Hindlimb muscle (tissue), 1 donor: Measurements from ENCODE around the gene SUSD2. TPM values are rescaled to one million over a fixed set of nuclear protein-coding genes. Genes with fewer than 3 reads are reported as not detected.
"Not testable (repeated sequence)": the region's sequence is repeated elsewhere in the genome, so short reads cannot be mapped to it uniquely, and the experiment has no call there.

ENCODE experiments used
- DNase-seq: peaks from one replicate; pipeline ENCODE4 v3.0.0-alpha.2; 2013
- polyA plus RNA-seq: library from polyadenylated mRNA; unstranded; fragments of 120-200 nt; gene quantifications from one replicate; pipeline ENCODE4 v1.2.1, GENCODE V29; 2013; ENCODE audit not compliant: insufficient read length

The SUSD2 gene
- polyA plus RNA-seq, 1 donor, result 0.85 TPM

- no peak for DNase-seq
These were observed 33.4 kb downstream of the SUSD2 start for GRCh38 chr22:24214467-24215285.

- DNase-seq, result no peak
These were observed 35.4 kb downstream of the SUSD2 start for GRCh38 chr22:24216541-24217209.

DNA sequence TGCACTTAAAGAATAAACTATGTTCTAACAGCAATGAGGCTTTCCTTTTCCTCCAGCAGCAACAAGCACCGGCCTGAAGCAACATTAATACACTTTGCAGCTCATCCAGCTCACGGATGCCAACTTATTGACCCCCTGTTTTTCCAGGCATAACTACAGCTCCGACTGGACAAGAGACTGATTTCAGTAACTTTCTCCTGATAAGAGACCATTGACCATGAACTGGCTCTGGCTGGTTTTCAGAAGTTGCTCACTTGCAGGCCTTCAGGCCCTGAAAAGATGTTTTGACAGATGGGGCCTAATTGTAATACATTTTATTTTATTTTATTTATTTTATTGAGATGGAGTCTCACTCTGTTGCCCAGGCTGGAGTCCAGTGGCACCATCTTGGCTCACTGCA is 36.1 kb downstream of the SUSD2 start:
- DNase-seq, result no peak

DNA sequence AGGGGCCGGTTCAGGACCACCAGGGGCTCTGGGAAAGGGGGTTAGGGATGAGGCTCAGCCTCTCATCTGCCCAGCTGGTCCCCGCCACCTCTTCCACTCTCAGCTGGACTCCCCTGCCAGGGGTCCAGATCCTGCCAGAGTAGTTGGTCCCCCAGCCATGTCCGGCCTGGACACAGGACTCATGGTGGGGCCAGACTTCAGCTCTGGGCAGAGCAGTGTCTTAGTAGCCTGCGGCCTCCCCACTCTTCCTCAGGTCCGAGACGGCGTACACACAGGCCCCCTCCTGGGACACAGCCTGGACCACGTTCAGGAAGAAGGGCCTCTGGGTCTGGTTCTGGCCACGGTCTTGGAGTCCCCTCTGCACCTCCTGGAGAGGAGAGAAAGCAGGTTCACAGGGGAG is 38.5 kb downstream of the SUSD2 start:
- no peak for DNase-seq

- DNase-seq, result no peak
These were observed 43.2 kb downstream of the SUSD2 start for GRCh38 chr22:24224468-24224867.

GRCh38 chr22:24225044-24225601 is 43.8 kb downstream of the SUSD2 start:
- no peak for DNase-seq

DNA sequence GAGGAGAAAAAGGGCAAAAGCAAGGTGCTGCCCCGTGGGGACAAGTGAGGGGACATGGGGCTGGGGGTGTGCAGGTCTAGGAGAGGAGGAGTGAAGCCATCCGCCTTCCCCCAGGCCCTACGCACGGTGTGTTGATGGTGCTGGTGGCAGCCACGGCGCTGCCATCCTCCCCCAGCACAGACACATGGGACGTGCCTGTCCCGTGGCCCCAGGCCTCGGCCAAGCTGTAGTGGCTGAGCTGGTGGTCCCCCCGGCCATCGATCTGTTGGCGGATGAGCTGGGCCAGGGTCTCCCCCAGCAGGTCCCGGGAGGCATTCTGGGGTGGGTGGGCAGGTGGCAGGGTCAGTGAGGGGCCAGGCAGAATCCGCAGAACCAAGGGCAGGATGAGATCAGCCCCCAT is 44.7 kb downstream of the SUSD2 start:
- DNase-seq, result no peak

DNA sequence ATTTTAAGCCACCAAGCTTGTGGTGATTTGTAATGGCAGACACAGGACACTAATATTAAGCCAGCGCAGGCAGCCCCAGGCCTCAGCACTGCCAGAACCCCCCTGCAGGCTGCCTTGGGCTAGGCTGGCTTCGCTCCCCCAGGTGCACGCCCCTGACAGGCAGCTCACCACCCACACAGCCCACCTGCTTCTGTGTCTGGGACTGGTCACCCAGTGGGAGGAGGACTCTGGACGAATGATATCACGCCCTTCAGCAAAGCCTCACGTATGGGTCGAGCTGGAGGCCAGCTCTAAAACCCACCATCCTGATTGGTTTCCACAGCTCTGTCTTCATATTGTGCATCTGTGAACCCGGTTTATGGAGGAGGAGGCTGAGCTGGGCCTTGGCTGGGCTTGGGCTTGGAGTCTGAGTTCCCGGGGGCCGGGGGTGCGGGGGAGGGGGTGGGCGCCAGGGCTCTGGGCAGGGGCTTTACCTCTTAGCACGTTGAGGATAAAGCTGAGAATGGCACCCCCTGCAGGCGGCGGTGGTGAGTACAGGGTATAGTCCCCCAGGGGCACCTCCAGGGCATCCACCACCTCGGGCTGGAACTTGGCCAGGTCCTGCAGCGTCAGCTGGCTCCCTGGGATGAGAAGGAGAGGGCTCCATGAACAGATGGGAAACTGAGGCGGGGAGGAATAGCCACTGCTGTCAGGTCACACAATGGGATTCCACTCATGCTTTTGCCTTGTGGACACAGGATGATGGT is 49.8 kb downstream of the SUSD2 start:
- DNase-seq, result no peak

GRCh38 chr22:24231706-24232105 is 50.4 kb downstream of the SUSD2 start:
- DNase-seq, result no peak

DNA sequence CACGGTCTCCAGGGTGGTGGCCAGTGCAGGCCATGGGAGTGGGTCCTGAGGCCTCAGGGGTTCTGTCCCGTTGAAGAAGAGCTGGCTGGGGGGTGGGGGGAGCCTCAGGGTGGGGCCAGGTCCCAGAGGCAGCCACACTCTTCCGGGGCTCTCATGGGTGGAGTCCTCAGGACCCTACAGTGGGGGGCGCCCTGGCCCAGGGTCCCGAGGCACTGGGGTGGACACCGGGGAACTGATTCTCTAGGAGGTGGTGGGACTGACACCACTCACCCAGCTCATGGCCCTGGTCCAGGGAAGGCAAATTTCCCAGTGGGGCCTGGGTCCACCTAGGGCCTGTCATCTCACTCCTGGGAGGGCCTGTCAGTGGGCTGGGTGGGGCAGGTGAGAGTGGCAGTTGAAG is 50.8 kb downstream of the SUSD2 start:
- no peak for DNase-seq

GRCh38 chr22:24232725-24233124 is 51.4 kb downstream of the SUSD2 start:
- DNase-seq, result no peak

DNA sequence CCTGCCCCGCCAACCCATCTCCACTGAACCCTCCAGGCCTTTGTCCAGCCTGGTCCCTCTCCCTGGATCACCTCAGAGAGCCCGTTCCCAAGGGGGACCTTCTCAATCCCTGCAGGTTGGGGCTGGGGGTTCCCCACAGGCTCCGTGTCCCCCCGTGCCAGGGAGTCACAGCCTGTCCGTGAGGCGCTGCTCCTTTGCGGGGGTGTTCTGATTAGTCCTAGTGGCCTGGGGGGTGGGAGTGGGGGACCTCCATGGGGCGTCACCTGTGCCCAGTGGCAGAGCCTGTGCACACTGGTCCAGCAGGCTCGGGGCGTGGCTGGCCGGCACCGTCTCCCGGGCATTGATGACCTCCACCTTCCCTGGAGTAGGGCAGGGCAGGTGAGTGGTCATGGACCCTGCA is 51.9 kb downstream of the SUSD2 start:
- DNase-seq, result no peak

- DNase-seq, result no peak
These were observed 52.5 kb downstream of the SUSD2 start for GRCh38 chr22:24233816-24234215.

- DNase-seq, result no peak
These were observed 54.0 kb downstream of the SUSD2 start for GRCh38 chr22:24235315-24235714.

DNA sequence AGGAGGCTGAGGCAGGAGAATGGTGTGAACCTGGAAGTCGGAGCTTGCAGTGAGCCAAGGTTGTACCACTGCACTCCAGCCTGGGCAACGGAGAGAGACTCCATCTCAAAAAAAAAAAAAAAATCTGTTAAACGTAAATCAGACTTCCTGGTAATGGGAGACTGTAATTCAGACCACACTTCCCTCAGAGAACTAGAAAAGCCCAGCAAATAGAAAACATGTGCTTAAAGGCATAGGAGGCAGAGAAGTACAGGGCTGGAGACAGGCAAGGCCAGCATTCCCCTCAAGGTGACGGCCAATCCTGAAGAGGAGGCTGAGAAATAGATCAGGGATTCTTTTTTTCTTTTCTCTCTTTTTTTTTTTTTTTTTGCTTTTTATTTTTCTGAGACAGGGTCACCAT is 55.4 kb downstream of the SUSD2 start:
- DNase-seq, result no peak

GRCh38 chr22:24238101-24238694 is 56.9 kb downstream of the SUSD2 start:
- DNase-seq, result not testable (repeated sequence)

Other genes starting within 250 kb of the SUSD2 start
- 14.3 TPM for gene GSTT2B, start 220.3 kb upstream of the SUSD2 start, polyA plus RNA-seq
- 3.3 TPM for gene DDTL, start 214.6 kb upstream of the SUSD2 start, polyA plus RNA-seq
- gene DDT, start 207.0 kb upstream of the SUSD2 start, polyA plus RNA-seq, result 45.9 TPM
- gene GSTT2, start 201.4 kb upstream of the SUSD2 start, polyA plus RNA-seq, result 0.41 TPM
- gene GSTT4, start 176.0 kb upstream of the SUSD2 start, polyA plus RNA-seq, result not detected
- 37.9 TPM for gene CABIN1, start 170.2 kb upstream of the SUSD2 start, polyA plus RNA-seq
- 13.7 TPM for gene GGT5, start 63.6 kb downstream of the SUSD2 start, polyA plus RNA-seq
- gene SPECC1L, start 89.3 kb downstream of the SUSD2 start, polyA plus RNA-seq, result 24.1 TPM
- gene ADORA2A, start 246.1 kb downstream of the SUSD2 start, polyA plus RNA-seq, result 11.2 TPM